SK-N-DZ (cell line): ENCODE measurements around the gene ZCCHC3.

ENCODE experiments used
- DNase-seq: peaks from one replicate; pipeline ENCODE4 v3.0.0-alpha.2; 2015; ENCODE audit warnings: low spot score

Gene ZCCHC3

GRCh38 chr20:346033-346639 lies 48.8 kb downstream of the ZCCHC3 start:
- DNase-seq: no peak

DNA sequence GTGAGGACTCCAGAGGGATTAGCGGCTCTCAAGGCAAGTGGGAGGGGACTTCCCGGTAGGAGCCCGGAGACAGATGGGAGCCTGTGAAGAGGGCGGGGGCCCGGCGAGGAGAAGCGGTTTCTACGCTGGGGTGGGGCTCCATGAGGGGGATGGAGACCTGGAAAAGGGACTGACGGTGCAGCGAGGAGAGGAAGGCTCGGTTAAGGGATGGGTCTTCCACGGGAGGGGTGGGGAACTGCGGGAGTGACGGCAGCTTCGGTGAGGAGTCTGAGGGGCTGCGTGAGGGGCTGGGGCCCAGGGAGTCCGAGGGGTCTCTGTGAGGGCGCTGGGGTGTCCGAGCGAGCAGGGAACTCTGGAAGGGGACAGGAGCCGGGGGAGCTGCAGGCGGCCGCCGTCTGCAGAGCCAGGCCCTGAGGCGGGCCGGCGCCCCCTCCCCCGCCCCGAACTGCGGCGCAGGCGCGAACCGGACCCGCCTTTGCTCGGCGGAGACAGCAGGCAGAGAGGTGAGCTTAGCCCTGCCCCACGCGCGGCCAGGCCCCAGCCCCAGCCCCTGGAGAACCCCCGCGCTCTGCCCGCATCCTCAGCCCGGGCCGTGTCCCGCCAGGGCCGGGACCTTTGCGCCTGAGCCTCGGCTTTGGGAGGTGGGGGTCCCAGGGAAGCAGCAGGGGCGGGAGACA lies 49.4 kb downstream of the ZCCHC3 start, which contains the start of gene NRSN2:
Gene NRSN2 (plus strand): TSS at position 472 of the 677 bp plus-strand sequence. CDS start 2,533 bp downstream, outside the sequence.
- DNase-seq: peak; percentile 74

GRCh38 chr20:347317-347639 lies 49.9 kb downstream of the ZCCHC3 start:
- DNase-seq: no peak

- peak; percentile 98 for DNase-seq
These were observed 50.5 kb downstream of the ZCCHC3 start for GRCh38 chr20:347640-348484.

GRCh38 chr20:348972-349841 lies 51.8 kb downstream of the ZCCHC3 start:
- DNase-seq: no peak
